GM12872 (cell line): ENCODE measurements around the gene CDIP1.

Experiments
- CTCF ChIP-seq: IDR thresholded peaks from 3 replicates; pipeline ENCODE4 v1.5.1; 2011; ENCODE audit warnings: low read depth, mild to moderate bottlenecking, low read length, moderate library complexity; ENCODE audit not compliant: insufficient read depth

CDIP1 gene

GRCh38 chr16:4525634-4526277, 12.8 kb downstream of the CDIP1 start:
- no peak for TF ChIP-seq CTCF

GRCh38 chr16:4525069-4525468, 13.5 kb downstream of the CDIP1 start:
- no peak for TF ChIP-seq CTCF

DNA sequence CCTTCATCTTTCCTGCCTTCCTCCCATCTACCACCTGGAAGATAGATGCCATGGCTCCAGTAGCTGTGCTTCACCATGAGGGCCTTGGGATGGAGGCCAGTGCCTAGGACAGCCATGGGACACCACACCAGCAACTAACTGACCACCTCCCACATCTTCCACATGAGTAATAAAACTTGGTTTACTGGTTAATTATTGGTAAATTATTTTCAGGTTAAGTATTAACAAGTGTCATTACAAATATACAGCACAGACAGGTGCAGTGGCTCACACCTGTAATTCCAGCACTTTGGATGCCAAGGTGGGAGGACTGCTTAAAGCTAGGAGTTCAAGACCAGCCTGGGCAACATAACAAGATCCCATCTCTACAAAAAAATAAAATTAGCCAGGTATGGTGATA, 14.0 kb downstream of the CDIP1 start:
- TF ChIP-seq CTCF = no peak

- no peak for TF ChIP-seq CTCF
Measured at GRCh38 chr16:4523686-4524085, 14.9 kb downstream of the CDIP1 start.

DNA sequence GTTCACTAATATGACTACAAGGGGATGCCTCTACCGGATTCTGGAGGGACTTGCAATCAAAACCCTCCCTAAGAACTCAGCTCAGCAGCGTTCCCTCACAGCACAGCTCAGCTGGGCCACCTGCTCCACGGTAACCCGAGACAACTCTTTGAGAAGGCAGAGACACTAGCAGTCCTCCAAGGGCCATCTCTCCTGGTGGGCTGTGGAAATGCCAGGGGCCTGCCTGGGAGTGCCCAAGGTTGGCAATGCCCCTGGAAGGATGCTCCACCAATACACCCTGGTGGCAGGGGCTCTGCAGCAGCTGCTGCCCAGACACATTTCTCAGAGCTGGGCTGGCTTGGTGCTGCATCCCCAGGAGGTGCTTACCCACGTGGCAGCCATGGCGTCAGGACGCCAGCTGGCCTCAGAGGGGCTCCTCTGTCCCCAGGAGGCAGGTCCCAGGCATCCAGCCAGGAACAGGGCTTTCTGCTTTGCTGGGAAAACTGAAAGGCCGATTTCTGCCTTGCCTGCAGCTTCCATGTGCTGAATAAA, 16.5 kb downstream of the CDIP1 start:
- TF ChIP-seq CTCF = no peak

- TF ChIP-seq CTCF = no peak
Measured at GRCh38 chr16:4520913-4521312, 17.7 kb downstream of the CDIP1 start.

DNA sequence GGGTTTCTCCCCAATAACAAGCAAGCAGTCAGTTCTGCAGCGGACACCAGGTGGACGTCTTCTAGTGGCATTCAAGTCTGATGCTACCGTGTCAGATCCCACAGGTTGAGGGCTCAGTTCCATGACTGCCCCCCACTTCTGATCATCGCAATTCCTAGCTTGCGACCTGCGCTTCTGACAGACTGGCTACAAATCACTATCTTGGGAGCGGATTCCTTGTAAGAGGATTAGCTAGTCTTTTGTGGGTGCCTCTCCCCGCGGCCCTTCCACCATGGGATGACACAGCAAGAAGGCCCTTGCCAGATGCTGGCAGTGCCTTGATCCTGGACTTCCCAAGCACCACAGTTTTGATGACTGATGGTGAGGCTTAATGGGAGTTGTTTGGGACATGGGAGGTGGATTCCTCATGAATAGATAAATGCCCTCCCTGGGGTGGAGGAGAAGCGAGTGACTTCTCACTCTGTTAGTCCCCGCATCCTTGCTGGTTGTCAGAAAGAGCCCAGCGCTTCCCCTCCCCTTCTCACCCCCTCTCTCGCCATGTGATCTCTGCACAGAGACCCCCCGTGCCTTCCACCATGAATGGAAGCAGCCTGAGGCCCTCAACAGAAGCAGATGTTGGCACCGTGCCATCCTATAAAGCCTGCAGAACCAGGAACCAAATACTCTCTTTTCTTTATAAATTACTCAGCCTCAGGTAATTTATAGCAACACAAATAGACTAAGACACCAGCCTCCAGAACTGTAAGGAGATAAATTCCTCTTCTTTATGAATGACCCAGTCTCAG, 19.1 kb downstream of the CDIP1 start:
- no peak for TF ChIP-seq CTCF
